GM21717 (cell line): ENCODE measurements around the gene CRK.
"Not testable (repeated sequence)": the region's sequence is repeated elsewhere in the genome, so short reads cannot be mapped to it uniquely, and the experiment has no call there.

ENCODE experiments used
- ATAC-seq: cut with Tn5 transposase; IDR thresholded peaks from one replicate; pipeline ENCODE4 v1.9.1; 2021; ENCODE audit warnings: mild to moderate bottlenecking, moderate library complexity; ENCODE audit not compliant: unreplicated experiment

CRK gene

GRCh38 chr17:1467898-1468492, 12.0 kb upstream of the CRK start:
- no peak for ATAC-seq

GRCh38 chr17:1467258-1467657, 11.2 kb upstream of the CRK start:
- ATAC-seq = no peak

GRCh38 chr17:1464186-1464585, 8.2 kb upstream of the CRK start:
- ATAC-seq = no peak

- no peak for ATAC-seq
Measured at GRCh38 chr17:1462164-1463112, 6.4 kb upstream of the CRK start.

GRCh38 chr17:1461198-1461944, 5.3 kb upstream of the CRK start:
- no peak for ATAC-seq

- ATAC-seq = no peak
Measured at GRCh38 chr17:1460233-1460632, 4.2 kb upstream of the CRK start.

DNA sequence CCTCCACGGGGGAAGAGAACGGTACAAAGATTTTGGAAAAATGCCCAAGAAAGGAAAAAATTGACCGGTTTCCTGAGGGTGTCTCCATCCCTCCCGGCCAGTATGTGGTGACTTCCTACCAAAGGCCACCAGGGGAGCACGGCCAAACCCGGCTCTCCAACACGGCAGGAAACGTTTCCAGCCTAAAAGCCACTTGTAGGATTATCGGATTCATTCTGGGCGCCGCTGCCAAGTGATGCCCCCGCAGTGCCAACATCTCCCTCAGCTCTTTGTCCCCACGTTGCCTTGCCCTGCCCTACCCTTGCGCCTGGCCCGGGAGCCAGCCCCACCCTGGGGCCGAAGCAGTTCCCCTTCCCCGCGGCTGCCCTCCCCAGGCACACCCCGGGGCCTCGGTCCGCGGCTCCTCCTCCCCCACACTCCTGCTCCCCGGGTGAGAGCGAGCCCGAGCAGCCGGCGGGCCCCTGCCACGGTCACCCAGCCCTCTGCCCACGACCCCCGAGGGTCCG, 688 bp downstream of the CRK start:
- ATAC-seq = peak; percentile 24

DNA sequence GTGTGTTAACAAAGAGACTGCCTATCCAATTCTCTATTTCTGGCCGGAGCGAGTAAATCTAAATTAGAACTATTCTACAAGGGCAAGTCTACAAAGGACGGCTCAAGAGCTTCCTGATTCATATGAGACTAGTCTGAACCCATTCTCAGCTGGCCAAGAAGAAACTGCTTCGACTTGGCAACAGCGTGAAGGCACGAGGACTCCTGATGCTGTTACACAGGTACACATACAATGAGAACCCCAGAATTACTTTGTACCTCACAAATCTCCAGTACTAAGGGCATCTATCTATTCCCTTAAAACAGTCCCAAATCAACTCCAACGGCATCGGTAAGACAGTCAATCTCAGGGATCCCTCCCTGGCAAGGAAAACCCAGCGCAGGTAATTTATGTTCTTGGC, 1.5 kb downstream of the CRK start:
- no peak for ATAC-seq

- not testable (repeated sequence) for ATAC-seq
Measured at GRCh38 chr17:1453694-1454093, 2.3 kb downstream of the CRK start.

DNA sequence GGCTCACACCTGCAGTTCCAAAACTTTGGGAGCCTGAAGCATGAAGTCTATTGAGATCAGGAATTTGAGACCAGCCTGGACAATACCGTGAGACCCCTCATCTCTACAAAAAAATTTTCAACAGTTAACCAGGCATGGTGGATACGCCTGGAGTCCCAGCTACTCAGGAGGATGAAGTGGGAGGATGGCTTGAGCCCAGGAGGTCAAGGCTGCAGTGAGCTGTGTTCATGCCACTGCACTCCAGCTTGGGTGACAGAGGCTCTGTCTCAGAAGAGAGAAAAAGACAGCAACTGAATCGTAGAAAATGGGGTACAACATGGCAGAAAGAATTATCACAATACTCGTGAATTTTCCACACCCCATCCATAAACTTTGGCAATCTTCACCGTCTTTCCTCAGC, 3.2 kb downstream of the CRK start:
- no peak for ATAC-seq

DNA sequence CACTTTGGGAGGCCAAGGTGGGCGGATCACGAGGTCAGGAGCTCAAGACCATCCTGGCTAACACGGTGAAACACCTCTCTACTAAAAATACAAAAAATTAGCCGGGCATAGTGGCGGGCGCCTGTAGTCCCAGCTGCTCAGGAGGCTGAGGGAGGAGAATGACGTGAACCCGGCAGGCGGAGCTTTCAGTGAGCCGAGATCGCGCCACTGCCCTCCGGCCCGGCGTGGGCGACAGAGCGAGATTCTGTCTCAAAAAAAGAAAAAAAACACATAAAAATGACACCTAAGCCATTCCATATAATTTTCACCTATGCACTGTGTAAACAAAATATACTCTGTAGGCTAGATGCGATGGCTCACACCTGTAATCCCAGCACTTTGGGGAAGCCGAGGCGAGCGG, 5.8 kb downstream of the CRK start:
- ATAC-seq = not testable (repeated sequence)

DNA sequence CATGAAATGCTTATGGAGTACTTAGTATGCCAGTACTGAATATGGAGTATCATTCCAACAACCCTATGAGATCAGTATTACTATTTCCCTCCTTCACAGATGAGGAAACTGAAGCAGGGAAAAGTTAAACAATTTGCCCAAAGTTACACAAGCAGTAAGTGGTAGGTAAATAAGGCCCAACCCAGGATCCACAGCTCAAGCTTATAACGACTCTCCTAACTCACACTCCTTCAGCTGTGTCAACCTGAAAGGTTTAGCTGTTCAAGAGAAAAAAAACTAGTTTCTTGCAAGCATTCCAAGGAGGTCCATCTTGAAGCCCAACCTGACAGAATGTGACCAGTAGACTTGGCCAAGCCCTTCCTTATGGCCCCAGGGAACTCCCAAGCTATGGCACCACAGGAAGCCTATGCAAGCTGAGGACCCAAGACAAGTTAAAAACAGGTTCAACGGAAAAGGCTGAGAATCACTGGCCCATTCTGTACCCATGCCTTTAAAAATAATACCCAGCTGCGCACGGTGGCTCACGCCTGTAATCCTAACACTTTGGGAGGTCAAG, 6.5 kb downstream of the CRK start:
- no peak for ATAC-seq

- ATAC-seq = no peak
Measured at GRCh38 chr17:1447052-1447451, 9.0 kb downstream of the CRK start.

DNA sequence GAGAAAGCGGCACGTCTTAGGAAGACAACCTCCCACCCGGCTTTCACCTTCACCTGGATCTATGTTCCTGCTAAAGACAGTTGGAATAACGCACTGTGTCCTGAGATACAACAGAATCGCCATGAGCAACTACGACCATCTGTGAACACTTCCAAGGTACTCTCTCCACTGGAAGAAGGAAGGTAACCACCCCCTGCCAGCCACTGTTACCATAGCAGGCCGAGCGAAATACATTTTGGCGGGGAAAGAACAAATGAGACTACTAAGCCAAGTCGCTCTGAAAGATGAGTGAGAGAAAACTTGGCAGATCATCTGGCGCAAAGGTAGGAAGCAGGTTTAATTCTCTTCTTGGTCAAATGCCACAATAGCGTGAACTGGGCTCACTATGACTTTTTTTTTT, 9.8 kb downstream of the CRK start:
- ATAC-seq = no peak

DNA sequence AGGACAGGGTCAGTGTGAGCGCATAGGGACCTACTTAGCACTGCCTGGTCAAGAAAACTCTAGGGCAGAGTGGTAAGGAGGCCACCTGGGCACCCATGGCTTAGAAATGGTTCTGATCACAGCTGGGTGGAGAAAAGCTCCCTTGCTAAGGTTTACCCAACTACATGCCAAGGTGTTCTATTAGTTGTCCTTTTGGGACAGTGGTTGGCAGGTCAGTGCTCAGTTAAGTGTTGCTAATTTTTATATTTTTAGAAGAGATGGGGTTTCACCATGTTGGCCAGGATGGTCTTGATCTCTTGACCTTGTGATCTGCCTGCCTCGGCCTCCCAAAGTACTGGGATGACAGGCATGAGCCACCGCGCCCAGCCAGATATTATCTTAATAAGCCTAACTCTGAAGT, 10.3 kb downstream of the CRK start:
- not testable (repeated sequence) for ATAC-seq

- not testable (repeated sequence) for ATAC-seq
Measured at GRCh38 chr17:1442721-1443120, 13.3 kb downstream of the CRK start.

DNA sequence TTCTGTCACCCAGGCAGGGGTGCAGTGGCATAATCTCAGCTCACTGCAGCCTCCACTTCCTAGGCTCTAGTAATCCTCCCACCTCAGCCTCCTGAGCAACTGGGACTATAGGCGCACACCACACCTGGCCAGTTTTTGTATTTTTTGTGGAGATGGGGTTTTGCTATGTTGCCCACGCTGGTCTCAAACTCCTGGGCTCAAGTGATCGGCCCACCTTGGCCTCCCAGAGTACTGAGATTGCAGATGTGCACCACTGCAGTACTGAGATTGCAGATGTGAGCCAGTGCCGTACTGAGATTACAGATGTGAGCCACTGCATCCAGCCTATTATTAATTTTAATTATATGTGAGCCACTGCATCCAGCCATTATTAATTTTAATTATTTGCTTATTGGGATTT, 13.8 kb downstream of the CRK start:
- ATAC-seq = no peak

DNA sequence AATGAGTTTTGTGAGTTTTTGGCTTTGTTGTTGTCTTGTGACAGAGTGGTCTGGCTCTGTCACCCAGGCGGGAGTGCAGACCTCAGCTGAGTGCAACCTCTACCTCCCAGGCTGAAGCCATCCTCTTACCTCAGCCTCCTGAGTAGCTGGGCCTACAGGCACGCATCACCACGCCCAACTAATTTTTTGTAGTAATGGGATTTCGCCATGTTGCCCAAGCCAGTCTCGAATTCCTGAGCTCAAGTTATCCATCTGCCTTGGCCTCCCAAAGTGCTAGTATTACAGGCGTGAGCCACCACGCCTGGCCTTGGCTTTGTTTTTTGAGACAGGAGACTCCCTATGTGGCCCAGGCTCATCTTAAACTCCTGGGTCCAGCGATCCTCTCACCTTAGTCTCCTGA, 15.1 kb downstream of the CRK start:
- ATAC-seq = no peak

DNA sequence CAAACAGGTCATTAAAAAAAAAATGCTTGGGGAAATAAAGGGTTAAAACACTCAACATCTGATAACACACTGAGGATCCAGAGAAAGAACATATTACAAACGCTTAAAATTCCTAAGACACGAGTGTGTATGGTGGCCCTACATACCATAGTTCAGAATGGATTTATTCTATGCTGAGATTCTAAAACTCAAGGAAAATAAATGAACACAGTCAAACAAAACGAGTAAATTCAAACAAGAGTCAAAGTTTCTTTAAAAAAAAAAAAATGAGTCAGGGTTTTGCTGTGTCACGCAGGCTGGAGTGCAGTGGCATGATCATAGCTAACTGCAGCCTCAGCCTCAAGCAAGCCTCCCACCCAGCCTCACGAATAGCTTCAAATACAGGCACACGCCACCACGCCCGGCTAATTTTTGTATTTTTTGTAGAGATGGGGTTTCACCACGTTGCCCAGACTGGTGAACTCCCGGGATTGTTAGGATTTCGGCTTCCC, 17.4 kb downstream of the CRK start:
- ATAC-seq = no peak

GRCh38 chr17:1435326-1435725, 20.7 kb downstream of the CRK start:
- no peak for ATAC-seq

- ATAC-seq = no peak
Measured at GRCh38 chr17:1434150-1434549, 21.9 kb downstream of the CRK start.
